CD4-positive, alpha-beta T cell (primary cell): Measurements from ENCODE around the gene SF3B4. TPM values are rescaled to one million over a fixed set of nuclear protein-coding genes. Genes with fewer than 3 reads are reported as not detected.
A peak's percentile ranks its signal among the peaks of the same experiment; 100 is the strongest.
"Not testable (repeated sequence)": the region's sequence is repeated elsewhere in the genome, so short reads cannot be mapped to it uniquely, and the experiment has no call there.

Source experiments
- ATAC-seq: fragments of 200-7000 bp; cut with Tn5 transposase; one replicate; pipeline ENCODE4 v1.10.0; 2022; ENCODE audit warnings: mild to moderate bottlenecking; ENCODE audit not compliant: poor library complexity
- CTCF ChIA-PET: fragments of 350-600 bp; sonication (Branson Sonifier 250); formaldehyde crosslinking; loops from one replicate; lab custom pipeline; 2021; ENCODE audit warnings: antibody characterized with exemption, inconsistent platforms; lab: Charles Lee
- POLR2A ChIA-PET: fragments of 350-600 bp; sonication (Branson Sonifier 250); formaldehyde crosslinking; loops from one replicate; lab custom pipeline; 2021; ENCODE audit warnings: antibody characterized with exemption, inconsistent platforms; lab: Charles Lee
- DNase-seq, 14 experiments: peaks; one replicate each; pipeline ENCODE4 v3.0.0-alpha.2; 2013 to 2020; ENCODE audit warnings: mixed read lengths in 2 of 14
- H3K27ac ChIP-seq, 2 donors: one replicate each; pipeline versions ENCODE4 v1.5.1 to v1.7.0; 2013; ENCODE audit warnings: low read length in 2 of 2, low read depth in 1 of 2, mild to moderate bottlenecking in 1 of 2
- H3K27me3 ChIP-seq, 2 experiments: 1 replicate in 1 of 2; 2 replicates in 1 of 2; pipeline versions ENCODE4 v1.6.1 to v1.7.0; 2013; ENCODE audit warnings: low read length in 2 of 2, control low read depth in 1 of 2, mild to moderate bottlenecking in 1 of 2, moderate library complexity in 1 of 2; ENCODE audit not compliant: insufficient read depth in 2 of 2, control insufficient read depth in 1 of 2
- H3K36me3 ChIP-seq: one replicate; pipeline ENCODE4 v1.6.1; 2013; ENCODE audit warnings: low read length, control low read depth; ENCODE audit not compliant: insufficient read depth
- H3K4me1 ChIP-seq: one replicate; pipeline ENCODE4 v1.6.1; 2013; ENCODE audit warnings: low read length, control low read depth; ENCODE audit not compliant: insufficient read depth
- H3K4me3 ChIP-seq: one replicate; pipeline ENCODE4 v1.5.1; 2013; ENCODE audit warnings: mild to moderate bottlenecking, low read length, moderate library complexity
- H3K9me3 ChIP-seq, 2 experiments: 1 replicate in 1 of 2; 2 replicates in 1 of 2; pipeline versions ENCODE4 v1.6.1 to v1.7.0; 2013; ENCODE audit warnings: low read length in 2 of 2, mild to moderate bottlenecking in 2 of 2, control low read depth in 1 of 2, moderate library complexity in 1 of 2; ENCODE audit not compliant: control insufficient read depth in 1 of 2, insufficient read depth in 1 of 2
- H3K27ac Mint-ChIP-seq: one replicate; pipeline ENCODE4 v1.8.0; 2020; ENCODE audit warnings: mixed read lengths
- H3K27me3 Mint-ChIP-seq: one replicate; pipeline ENCODE4 v1.8.0; 2021; ENCODE audit warnings: mixed read lengths
- H3K36me3 Mint-ChIP-seq: one replicate; pipeline ENCODE4 v1.8.0; 2021; ENCODE audit warnings: low read depth, mixed read lengths
- H3K4me1 Mint-ChIP-seq: one replicate; pipeline ENCODE4 v1.8.0; 2021; ENCODE audit warnings: low read depth, mixed read lengths
- H3K4me3 Mint-ChIP-seq: one replicate; pipeline ENCODE4 v1.8.0; 2020; ENCODE audit warnings: mild to moderate bottlenecking, mixed read lengths
- H3K9me3 Mint-ChIP-seq: one replicate; pipeline ENCODE4 v1.8.0; 2020; ENCODE audit warnings: mixed read lengths
- intact Hi-C, 2 experiments: fragments of 100-400 bp; cut with DNase I in 1 of 2; cut with micrococcal nuclease in 1 of 2; formaldehyde crosslinking; loops; one replicate each; pipeline versions ENCODE4 v1.15.1 to v1.9.0; 2023 to 2025; cut with DNase I, micrococcal nuclease
- total RNA-seq, 174 experiments: library from RNA in 2 of 174; stranded (reverse) in 2 of 174; gene quantifications; one replicate each; pipeline ENCODE4 v1.2.3 and lab custom pipeline; 2021 to 2026
- TF ChIP-seq, protein P1 (sequence below): fragments of 200-600 bp; IDR thresholded peaks from one replicate; pipeline ENCODE4 v1.8.0; 2022; ENCODE audit warnings: antibody characterized with exemption, mild to moderate bottlenecking

SF3B4 gene
- total RNA-seq, 2 experiments from 2014 or later, result 38.0 to 38.6 TPM

DNA sequence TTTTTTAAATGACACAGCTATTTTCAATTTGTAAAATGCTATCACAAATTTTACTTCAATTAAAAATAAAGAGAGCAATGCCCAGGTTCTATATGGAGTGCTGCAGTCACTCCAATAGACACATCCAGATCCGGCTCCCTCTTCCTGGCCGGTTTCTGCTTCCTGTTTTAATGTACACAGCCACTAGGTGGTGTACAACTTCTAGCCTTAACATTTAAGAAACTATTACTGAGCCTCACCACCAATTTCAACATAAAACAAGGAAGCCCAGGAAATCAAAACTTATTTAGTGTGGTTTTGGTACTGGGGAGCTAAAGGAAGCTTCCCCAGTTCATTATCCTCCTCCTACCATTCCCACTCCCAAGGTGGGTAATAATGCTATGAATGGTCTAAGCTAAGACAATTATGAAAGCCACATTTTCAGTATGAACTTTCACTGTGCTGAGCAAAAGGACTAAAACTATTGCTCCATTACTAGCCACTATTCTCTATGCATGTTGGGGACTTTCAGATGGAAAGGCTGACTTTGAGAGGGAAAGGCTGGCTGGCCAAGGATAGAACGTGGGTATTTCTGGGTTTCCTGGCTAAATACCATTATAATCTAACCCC, 34.5 kb upstream of the SF3B4 start:
- Histone ChIP-seq H3K36me3 (peaks cover 26% of the 10 kb centered on the region), H3K27ac (no peak overlapping the region), H3K4me3 (no peak overlapping the region), H3K4me1 (peaks cover 3% of the 10 kb centered on the region), H3K27me3 (no peaks in the 10 kb centered on the region), H3K9me3 (no peaks in the 10 kb centered on the region)
- ChIA-PET CTCF (interaction anchor here (1.3 to 3.3 kb wide), 3 partner anchors 15 to 225 kb away, joined by 3 to 14 read pairs (median 14); no protein-coding TSS in a partner anchor), POLR2A (interaction anchor here (1.0 to 3.0 kb wide), 3 partner anchors 34 to 225 kb away, joined by 3 to 22 read pairs (median 3); a partner anchor contains a TSS)
- TF ChIP-seq, protein P1, sequence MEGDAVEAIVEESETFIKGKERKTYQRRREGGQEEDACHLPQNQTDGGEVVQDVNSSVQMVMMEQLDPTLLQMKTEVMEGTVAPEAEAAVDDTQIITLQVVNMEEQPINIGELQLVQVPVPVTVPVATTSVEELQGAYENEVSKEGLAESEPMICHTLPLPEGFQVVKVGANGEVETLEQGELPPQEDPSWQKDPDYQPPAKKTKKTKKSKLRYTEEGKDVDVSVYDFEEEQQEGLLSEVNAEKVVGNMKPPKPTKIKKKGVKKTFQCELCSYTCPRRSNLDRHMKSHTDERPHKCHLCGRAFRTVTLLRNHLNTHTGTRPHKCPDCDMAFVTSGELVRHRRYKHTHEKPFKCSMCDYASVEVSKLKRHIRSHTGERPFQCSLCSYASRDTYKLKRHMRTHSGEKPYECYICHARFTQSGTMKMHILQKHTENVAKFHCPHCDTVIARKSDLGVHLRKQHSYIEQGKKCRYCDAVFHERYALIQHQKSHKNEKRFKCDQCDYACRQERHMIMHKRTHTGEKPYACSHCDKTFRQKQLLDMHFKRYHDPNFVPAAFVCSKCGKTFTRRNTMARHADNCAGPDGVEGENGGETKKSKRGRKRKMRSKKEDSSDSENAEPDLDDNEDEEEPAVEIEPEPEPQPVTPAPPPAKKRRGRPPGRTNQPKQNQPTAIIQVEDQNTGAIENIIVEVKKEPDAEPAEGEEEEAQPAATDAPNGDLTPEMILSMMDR, result peak; percentile 93
- Mint-ChIP-seq H3K4me1 (peaks cover 21% of the 10 kb centered on the region), H3K27ac (no peak overlapping the region), H3K9me3 (no peaks in the 10 kb centered on the region), H3K36me3 (peaks cover 38% of the 10 kb centered on the region), H3K27me3 (no peaks in the 10 kb centered on the region), H3K4me3 (no peak overlapping the region)
- intact Hi-C loops, result loop anchor here (1.0 to 5.0 kb wide), 3 partner anchors 88 to 225 kb away; no protein-coding TSS in a partner anchor
- peak; percentile 89 for ATAC-seq
- DNase-seq, result peak in 13 of 14 experiments; percentile 11 to 80 (median 22)

- POLR2A ChIA-PET, result not testable (repeated sequence)
These were observed 29.9 kb upstream of the SF3B4 start for GRCh38 chr1:149957548-149957947.

GRCh38 chr1:149949911-149950310, 22.3 kb upstream of the SF3B4 start:
- POLR2A ChIA-PET, result no interaction called here
- Mint-ChIP-seq H3K27ac (no peak overlapping the region), H3K9me3 (no peaks in the 10 kb centered on the region), H3K27me3 (no peaks in the 10 kb centered on the region), H3K36me3 (peaks cover 35% of the 10 kb centered on the region), H3K4me1 (no peaks in the 10 kb centered on the region), H3K4me3 (no peak overlapping the region)
- H3K4me1 ChIP-seq, result no peaks in the 10 kb centered on the region
- H3K27ac ChIP-seq, result no peak overlapping the region
- CTCF ChIA-PET, result no interaction called here
- H3K9me3 ChIP-seq, result no peaks in the 10 kb centered on the region
- no peak for ATAC-seq
- H3K36me3 ChIP-seq, result peaks cover 22% of the 10 kb centered on the region
- TF ChIP-seq, protein P1, result no peak
- H3K4me3 ChIP-seq, result no peak overlapping the region
- no peak for DNase-seq
- H3K27me3 ChIP-seq, result no peaks in the 10 kb centered on the region
- intact Hi-C loops, result no loop called here

More at GRCh38 chr1:149957548-149957947, 29.9 kb upstream of the SF3B4 start:
- intact Hi-C loops, H3K27me3 Mint-ChIP-seq, H3K27ac Mint-ChIP-seq, ATAC-seq, H3K9me3 ChIP-seq, H3K9me3 Mint-ChIP-seq, DNase-seq, H3K4me1 ChIP-seq, H3K27me3 ChIP-seq, H3K36me3 ChIP-seq, H3K27ac ChIP-seq, H3K4me3 Mint-ChIP-seq, CTCF ChIA-PET, H3K4me3 ChIP-seq: not testable (repeated sequence)
- peaks cover 14% of the 10 kb centered on the region for H3K4me1 Mint-ChIP-seq
- H3K36me3 Mint-ChIP-seq, result peaks cover 11% of the 10 kb centered on the region
